ENCODE results near the gene FRK. TPM values are rescaled to one million over a fixed set of nuclear protein-coding genes. Genes with fewer than 3 reads are reported as not detected.

Gene FRK
- total and polyA plus RNA-seq, 8 donors, result 0.72 to 11.6 (median 4.5) TPM

DNA sequence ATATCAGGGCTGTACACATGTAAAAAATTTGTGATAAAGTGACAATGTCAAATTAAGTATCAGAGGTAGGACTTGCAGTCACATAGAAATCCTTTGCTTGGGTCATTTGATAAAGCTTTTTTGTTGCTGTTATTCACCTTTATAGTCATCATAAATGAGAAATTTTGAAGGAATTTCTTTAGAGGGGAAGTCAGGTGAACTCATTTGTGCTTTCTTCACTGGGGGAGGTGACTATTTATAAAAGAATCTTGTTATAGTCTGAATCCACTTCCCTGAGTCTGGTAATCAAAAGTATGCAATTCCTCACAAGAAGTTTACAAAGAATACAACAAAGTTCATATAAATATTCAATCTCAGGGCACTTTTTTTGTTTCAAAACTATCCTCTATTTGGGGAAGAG is 47.7 kb downstream of the FRK start:
- no peak overlapping the region for H3K4me3 ChIP-seq
- TF ChIP-seq, protein P1, sequence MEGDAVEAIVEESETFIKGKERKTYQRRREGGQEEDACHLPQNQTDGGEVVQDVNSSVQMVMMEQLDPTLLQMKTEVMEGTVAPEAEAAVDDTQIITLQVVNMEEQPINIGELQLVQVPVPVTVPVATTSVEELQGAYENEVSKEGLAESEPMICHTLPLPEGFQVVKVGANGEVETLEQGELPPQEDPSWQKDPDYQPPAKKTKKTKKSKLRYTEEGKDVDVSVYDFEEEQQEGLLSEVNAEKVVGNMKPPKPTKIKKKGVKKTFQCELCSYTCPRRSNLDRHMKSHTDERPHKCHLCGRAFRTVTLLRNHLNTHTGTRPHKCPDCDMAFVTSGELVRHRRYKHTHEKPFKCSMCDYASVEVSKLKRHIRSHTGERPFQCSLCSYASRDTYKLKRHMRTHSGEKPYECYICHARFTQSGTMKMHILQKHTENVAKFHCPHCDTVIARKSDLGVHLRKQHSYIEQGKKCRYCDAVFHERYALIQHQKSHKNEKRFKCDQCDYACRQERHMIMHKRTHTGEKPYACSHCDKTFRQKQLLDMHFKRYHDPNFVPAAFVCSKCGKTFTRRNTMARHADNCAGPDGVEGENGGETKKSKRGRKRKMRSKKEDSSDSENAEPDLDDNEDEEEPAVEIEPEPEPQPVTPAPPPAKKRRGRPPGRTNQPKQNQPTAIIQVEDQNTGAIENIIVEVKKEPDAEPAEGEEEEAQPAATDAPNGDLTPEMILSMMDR (IDR thresholded peaks at IDR 0.05), result no peak
- H3K4me1 ChIP-seq, result peaks cover 11 to 49% (median 47%) of the 10 kb centered on the region in 3 donors
- H3K27ac ChIP-seq, result peak overlapping the region in 1 of 4 donors; percentile 50
- H3K27me3 ChIP-seq, result no peaks in the 10 kb centered on the region
- no peak for DNase-seq
- no peaks in the 10 kb centered on the region for H3K36me3 ChIP-seq
- ATAC-seq, result no peak
- no peaks in the 10 kb centered on the region for H3K9me3 ChIP-seq
- intact Hi-C loops (cut with DNase I), result loop anchor here in 2 of 3 donors (5.0 to 10.0 kb wide), 2 partner anchors 72 to 79 kb away; no protein-coding TSS in a partner anchor
- FAIRE-seq, result no peak

DNA sequence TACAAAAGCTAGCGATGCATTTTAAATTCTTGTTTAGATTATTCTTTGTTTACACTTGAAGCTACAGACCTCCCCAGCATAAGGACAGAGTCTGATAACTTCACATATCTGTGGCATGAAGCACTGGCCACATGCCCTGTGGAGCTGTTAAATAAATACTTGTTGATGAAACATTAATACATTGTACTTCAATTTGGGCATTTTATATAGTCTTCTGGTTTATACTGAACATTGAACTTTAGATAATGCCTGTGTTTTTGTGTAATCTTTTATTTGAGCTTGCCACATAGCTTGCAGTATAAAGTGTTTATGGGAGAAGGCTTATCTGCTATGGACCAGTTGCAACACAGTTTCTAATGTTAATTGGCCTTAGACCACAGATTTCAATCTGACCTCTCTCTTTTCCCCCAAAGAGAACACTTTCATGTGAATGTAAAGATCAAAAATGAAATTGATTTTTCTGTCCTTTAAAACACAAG is 48.2 kb downstream of the FRK start:
- Histone ChIP-seq H3K27ac (peak overlapping the region in 2 of 4 donors; percentile 50 to 57), H3K4me1 (peaks cover 11 to 45% (median 44%) of the 10 kb centered on the region in 3 donors), H3K4me3 (no peak overlapping the region), H3K36me3 (no peaks in the 10 kb centered on the region), H3K27me3 (no peaks in the 10 kb centered on the region), H3K9me3 (no peaks in the 10 kb centered on the region)
- peak in 3 of 4 donors; percentile 8 to 44 (median 17) for ATAC-seq
- no peak for DNase-seq
- WGBS, 2 donors, result 18 to 23% methylated on average over 1 of the region's 1 CpG
- intact Hi-C loops (cut with DNase I), result loop anchor here in 2 of 3 donors (5.0 to 10.0 kb wide), 2 partner anchors 72 to 80 kb away; no protein-coding TSS in a partner anchor
- TF ChIP-seq, protein P1 (IDR thresholded peaks at IDR 0.05), result no peak
- FAIRE-seq, result no peak

DNA sequence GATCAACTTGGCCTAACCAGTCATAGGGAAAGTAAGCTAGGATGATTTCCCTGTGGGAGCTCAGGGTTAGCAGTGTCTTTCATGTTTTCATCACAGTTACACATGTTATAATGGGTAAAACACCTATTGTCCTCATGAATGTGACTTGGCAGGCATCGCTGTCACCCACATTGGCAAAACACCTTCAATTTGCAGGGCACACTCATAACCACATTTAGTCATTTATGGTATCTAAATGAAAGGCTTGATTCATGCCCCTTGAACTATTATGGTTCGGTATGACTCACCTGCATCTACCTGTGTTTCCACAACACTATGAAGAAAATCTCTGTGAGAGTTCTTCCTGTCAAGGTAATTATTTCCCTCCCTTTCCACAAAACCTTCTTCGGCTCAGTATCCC is 49.2 kb downstream of the FRK start:
- TF ChIP-seq, protein P1 (IDR thresholded peaks at IDR 0.05), result no peak
- Histone ChIP-seq H3K4me1 (peaks cover 7 to 37% (median 35%) of the 10 kb centered on the region in 3 donors), H3K36me3 (no peaks in the 10 kb centered on the region), H3K27me3 (no peaks in the 10 kb centered on the region), H3K9me3 (no peaks in the 10 kb centered on the region), H3K27ac (peak overlapping the region in 3 of 4 donors; percentile 9 to 57 (median 50)), H3K4me3 (no peak overlapping the region)
- DNase-seq (no peak), FAIRE-seq (no peak), ATAC-seq (peak; percentile 61 to 81 (median 66))
- intact Hi-C loops (cut with DNase I), result loop anchor here in 2 of 3 donors (5.0 to 10.0 kb wide), 2 partner anchors 73 to 81 kb away; no protein-coding TSS in a partner anchor
- WGBS, 2 donors, result 57% methylated on average over 3 of the region's 3 CpGs

GRCh38 chr6:116010790-116011401 is 49.8 kb downstream of the FRK start:
- no peak overlapping the region for H3K4me3 ChIP-seq
- H3K4me1 ChIP-seq, result peaks cover 2 to 33% (median 28%) of the 10 kb centered on the region in 3 donors
- WGBS, 2 donors, result 7 to 10% methylated on average over 3 of the region's 3 CpGs
- ATAC-seq (peak; percentile 84 to 88 (median 84)), DNase-seq (peak; percentile 23 to 70 (median 54)), FAIRE-seq (peak; percentile 91)
- peak overlapping the region in 2 of 4 donors; percentile 10 to 50 for H3K27ac ChIP-seq
- no peaks in the 10 kb centered on the region for H3K9me3 ChIP-seq
- H3K36me3 ChIP-seq, result no peaks in the 10 kb centered on the region
- intact Hi-C loops (cut with DNase I), result loop anchor here in 2 of 3 donors (5.0 to 10.0 kb wide), 2 partner anchors 74 to 81 kb away; no protein-coding TSS in a partner anchor
- TF ChIP-seq, protein P1 (IDR thresholded peaks at IDR 0.05), result peak; percentile 58 to 71 (median 66)
- no peaks in the 10 kb centered on the region for H3K27me3 ChIP-seq

Data from pancreas (tissue), 10 donors.